Fibroblast of gingiva (primary cell): ENCODE results near the gene CELF5.
"Not testable (repeated sequence)": the region's sequence is repeated elsewhere in the genome, so short reads cannot be mapped to it uniquely, and the experiment has no call there.

Experiments
- DNase-seq: peaks from one replicate; pipeline ENCODE4 v3.0.0-alpha.2; 2011; ENCODE audit warnings: low read depth

CELF5 gene

GRCh38 chr19:3207461-3208242, 16.8 kb upstream of the CELF5 start:
- no peak for DNase-seq

DNA sequence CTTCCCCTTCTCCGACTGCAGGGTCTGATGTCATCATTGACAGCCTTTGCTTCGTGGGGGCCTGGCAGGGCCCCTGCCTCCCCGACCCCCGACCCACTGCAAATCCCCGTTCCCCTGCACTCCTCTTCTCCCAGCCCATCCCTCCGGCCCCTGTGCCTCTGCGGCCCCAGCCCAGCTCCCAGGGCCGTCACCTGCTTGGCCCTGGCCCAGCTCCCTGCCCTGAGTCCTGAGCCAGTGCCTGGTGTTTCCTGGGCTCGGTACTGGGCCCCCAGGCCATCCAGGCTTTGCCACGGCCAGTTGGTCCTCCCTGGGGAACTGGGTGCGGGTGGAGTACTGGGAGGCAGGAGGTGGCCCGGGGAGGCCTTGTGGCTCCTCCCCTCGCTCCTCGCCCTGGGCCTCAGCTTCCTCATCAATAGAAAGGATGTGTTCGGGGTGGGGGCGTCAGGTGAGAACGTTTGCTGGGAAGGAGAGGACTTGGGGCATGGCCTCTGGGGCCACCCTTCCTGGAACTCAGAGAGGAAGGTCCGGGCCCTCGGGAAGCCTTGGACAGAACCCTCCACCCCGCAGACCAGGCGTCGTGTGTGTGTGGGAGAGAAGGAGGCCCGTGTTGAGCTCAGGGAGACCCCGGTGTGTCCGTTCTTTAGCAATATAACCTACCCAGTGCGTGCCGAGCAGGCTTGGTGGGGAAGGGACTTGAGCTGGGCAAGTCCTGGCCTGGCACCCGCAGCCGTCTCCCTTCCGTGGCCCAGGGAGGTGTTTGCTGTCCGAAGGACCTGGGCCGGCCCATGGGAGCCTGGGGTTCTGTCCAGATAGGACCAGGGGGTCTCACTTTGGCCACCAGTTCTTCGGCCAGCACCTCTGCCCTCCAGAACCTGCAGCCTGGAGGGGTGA, 15.9 kb upstream of the CELF5 start:
- DNase-seq = no peak

GRCh38 chr19:3210347-3211017, 14.0 kb upstream of the CELF5 start:
- no peak for DNase-seq

- DNase-seq = no peak
Observed at GRCh38 chr19:3211191-3211590, 13.3 kb upstream of the CELF5 start.

- DNase-seq = no peak
Observed at GRCh38 chr19:3213159-3213558, 11.3 kb upstream of the CELF5 start.

DNA sequence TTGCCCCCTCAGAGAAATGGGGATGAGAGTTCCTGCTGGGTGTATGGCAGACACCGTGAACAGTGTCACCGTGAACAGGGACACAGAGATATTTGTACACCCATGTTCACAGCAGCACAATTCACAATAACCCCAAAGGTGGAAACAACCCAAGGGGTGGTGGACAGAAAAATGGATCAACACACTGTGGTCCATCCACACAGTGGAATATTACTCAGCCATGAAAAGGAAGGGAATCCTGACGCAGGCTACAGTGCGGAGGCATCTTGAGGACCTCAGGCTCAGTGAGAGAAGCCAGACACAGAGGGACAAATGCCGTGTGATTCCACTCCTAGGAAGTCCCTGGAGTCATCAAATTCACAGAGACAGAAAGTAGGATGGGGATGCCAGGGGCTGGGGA, 7.6 kb upstream of the CELF5 start:
- no peak for DNase-seq

- DNase-seq = no peak
Observed at GRCh38 chr19:3220576-3220975, 3.9 kb upstream of the CELF5 start.

- DNase-seq = not testable (repeated sequence)
Observed at GRCh38 chr19:3221576-3221975, 2.9 kb upstream of the CELF5 start.

GRCh38 chr19:3222709-3223108, 1.8 kb upstream of the CELF5 start:
- DNase-seq = no peak

- DNase-seq = no peak
Observed at GRCh38 chr19:3225169-3225485, 666 bp downstream of the CELF5 start.

DNA sequence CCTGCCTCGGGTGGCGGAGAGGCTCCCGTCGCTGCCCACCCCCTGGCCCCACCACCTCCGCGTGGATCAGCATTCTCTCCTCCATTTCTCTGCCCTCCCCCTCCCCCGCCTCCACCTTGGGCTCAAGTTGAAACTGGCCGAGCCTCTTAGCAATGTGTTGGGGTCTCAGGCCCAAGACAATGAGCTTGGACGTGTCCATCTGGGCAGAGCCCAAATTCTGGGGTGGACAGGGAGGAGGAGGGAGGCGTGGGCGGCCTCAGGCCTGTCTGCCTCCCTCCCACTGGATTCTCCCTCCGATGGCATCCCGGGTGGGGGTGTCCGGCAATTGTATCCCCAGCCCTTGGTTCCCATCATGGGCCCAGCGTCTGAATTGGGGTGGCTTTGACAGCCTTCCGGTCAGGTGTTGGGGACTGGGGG, 1.2 kb downstream of the CELF5 start:
- DNase-seq = no peak

GRCh38 chr19:3227054-3227626, 2.7 kb downstream of the CELF5 start:
- DNase-seq = no peak

- DNase-seq = no peak
Observed at GRCh38 chr19:3229346-3229743, 4.9 kb downstream of the CELF5 start.

- DNase-seq = no peak
Observed at GRCh38 chr19:3229888-3230496, 5.5 kb downstream of the CELF5 start.

GRCh38 chr19:3231288-3231687, 6.8 kb downstream of the CELF5 start:
- DNase-seq = no peak

DNA sequence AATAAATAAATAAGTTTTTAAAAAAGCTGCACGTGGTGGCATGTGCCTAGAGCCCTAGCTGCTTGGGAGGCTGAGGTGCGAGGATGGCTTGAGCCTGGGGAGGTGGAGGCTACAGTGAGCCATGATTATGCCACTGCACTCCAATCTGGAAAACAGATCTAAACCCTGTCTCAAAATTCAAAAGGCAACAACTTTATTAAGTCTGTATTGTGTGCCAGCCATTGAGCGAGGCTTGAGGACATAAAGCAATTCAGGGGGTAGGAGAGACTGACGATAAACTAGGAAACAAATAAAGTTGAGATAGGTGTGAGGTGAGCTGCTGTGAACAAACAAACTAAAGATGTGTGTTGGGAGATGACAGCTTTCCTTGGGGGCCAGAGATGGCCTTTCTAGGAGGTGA, 8.7 kb downstream of the CELF5 start:
- no peak for DNase-seq

GRCh38 chr19:3233831-3234230, 9.4 kb downstream of the CELF5 start:
- no peak for DNase-seq

DNA sequence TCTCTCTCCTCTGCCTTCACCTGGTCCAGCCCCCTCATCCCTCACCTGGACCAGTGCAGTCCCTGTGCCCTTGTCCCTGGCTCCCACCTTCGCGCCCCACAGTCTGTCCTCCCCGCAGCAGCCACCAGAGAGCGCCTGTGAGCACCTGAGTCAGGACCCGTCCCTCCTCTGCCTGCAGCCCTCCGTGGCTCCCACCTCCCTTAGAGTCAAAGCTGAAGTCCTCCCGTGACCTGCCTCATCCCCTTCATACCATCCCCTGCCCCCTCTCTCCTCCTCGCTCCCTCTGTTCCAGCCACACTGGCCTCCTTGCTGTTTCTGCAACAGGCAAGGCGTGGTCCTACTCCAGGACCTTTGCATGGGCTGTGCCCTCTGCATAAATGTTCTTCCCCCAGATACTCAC, 10.3 kb downstream of the CELF5 start:
- no peak for DNase-seq

GRCh38 chr19:3235604-3236003, 11.1 kb downstream of the CELF5 start:
- not testable (repeated sequence) for DNase-seq

- DNase-seq = no peak
Observed at GRCh38 chr19:3236272-3236671, 11.8 kb downstream of the CELF5 start.

GRCh38 chr19:3238066-3238561, 13.7 kb downstream of the CELF5 start:
- DNase-seq = no peak

- no peak for DNase-seq
Observed at GRCh38 chr19:3239367-3239766, 14.9 kb downstream of the CELF5 start.
